ENCODE data around the gene CDCA8.
"Not testable (repeated sequence)": the region's sequence is repeated elsewhere in the genome, so short reads cannot be mapped to it uniquely, and the experiment has no call there.

Gene CDCA8

GRCh38 chr1:37738619-37739018, 46.3 kb downstream of the CDCA8 start:
- DNase-seq (ENCODE audit: low read depth in 2 of 2), result not testable (repeated sequence)

- DNase-seq (ENCODE audit: low read depth in 2 of 2), result no peak
These were observed 46.9 kb downstream of the CDCA8 start for GRCh38 chr1:37739222-37739621.

GRCh38 chr1:37741130-37741529, 48.8 kb downstream of the CDCA8 start:
- no peak for DNase-seq (ENCODE audit: low read depth in 2 of 2)

- DNase-seq (ENCODE audit: low read depth in 2 of 2), result no peak
These were observed 49.3 kb downstream of the CDCA8 start for GRCh38 chr1:37741662-37742061.

DNA sequence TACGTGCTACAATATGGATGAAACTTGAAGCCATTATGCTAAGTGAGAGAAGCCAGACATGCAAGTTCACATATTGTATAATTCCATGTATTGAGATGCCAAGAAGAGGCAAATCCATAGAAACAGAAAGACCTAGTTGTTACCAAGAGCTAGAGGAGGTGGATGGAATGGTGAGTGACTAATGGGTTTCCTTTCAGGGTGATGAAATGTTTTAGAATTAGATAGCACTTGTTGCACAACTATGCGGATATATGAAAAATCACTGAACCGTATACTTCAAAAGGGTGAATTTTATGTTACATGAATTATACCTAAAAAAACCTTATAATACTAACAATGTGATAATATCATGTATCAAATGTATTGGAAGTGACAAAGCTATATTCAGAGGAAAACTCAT, 54.5 kb downstream of the CDCA8 start:
- no peak for DNase-seq (ENCODE audit: low read depth in 2 of 2)

GRCh38 chr1:37748565-37748964, 56.2 kb downstream of the CDCA8 start:
- DNase-seq (ENCODE audit: low read depth in 2 of 2), result no peak

DNA sequence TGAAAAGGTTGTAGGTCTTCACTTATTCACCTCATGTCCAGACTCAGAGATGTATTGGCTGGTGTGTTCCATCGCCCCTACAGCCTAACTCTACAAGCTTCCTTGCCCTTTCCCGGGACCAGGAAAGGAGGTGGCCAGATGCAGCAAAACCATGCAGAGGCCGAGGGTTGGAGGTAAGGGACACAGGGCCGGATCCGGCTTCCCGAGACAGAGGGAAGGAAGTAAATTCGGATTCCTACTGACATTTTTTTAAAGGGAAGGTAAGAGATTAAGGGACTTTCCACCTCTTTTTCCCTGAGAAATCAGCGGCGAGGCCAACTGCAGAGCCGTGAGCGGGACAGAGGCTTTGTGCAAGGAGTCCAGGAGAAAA, 59.9 kb downstream of the CDCA8 start:
- DNase-seq (ENCODE audit: low read depth in 2 of 2), result no peak

- peak in 1 of 2 donors; percentile 30 for DNase-seq (ENCODE audit: low read depth in 2 of 2)
These were observed 60.5 kb downstream of the CDCA8 start for GRCh38 chr1:37752583-37753471.

GRCh38 chr1:37753473-37754321, 61.4 kb downstream of the CDCA8 start:
- DNase-seq (ENCODE audit: low read depth in 2 of 2), result no peak

DNA sequence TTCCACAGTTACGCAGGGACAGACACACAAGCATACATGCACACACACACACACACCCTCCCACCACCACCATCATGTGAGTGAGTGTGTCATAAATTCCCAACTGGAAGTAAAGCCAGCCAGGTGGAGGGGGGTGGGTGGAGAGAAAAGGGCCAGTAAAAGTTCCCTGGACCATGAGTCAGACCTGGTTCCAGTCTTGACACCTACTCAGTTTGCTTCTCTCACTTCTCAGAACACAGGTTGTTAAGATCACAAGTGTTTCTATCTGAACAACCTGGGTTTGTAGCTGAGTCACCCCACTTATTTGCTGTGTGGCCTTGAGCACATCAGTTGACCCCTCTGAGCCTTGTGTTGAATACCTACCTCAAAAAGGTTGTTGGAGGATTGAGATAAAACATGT, 63.0 kb downstream of the CDCA8 start:
- peak in 1 of 2 donors; percentile 45 for DNase-seq (ENCODE audit: low read depth in 2 of 2)

- DNase-seq (ENCODE audit: low read depth in 2 of 2), result no peak
These were observed 63.7 kb downstream of the CDCA8 start for GRCh38 chr1:37755951-37756560.
